ENCODE data around the gene LYZL6.
"Not testable (repeated sequence)": the region's sequence is repeated elsewhere in the genome, so short reads cannot be mapped to it uniquely, and the experiment has no call there.

LYZL6 gene

DNA sequence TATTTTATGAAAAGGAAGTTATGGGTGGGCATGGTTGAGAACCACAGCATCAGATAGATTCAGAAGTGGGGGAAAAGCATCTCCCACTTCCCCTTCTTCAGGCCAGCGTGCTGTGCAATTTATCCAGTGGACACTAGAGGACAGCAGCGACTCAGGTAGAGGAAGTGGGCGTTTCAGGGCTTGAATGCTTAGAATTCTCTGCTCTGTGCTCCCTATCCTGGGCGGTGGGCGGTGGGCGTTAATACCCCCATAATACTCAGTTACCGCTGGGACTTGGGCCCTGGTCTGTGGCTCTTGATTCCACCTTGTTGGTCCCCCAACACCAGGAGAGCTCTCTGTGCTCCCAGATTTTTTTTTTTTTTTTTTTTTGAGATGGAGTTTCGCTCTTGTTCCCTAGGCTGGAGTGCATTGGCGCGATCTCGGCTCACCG is 3.7 kb upstream of the LYZL6 start:
- peak in 9 of 51 donors; percentile 0 to 15 (median 3) for DNase-seq

GRCh38 chr17:35944151-35944550 is 638 bp upstream of the LYZL6 start:
- DNase-seq = no peak

DNA sequence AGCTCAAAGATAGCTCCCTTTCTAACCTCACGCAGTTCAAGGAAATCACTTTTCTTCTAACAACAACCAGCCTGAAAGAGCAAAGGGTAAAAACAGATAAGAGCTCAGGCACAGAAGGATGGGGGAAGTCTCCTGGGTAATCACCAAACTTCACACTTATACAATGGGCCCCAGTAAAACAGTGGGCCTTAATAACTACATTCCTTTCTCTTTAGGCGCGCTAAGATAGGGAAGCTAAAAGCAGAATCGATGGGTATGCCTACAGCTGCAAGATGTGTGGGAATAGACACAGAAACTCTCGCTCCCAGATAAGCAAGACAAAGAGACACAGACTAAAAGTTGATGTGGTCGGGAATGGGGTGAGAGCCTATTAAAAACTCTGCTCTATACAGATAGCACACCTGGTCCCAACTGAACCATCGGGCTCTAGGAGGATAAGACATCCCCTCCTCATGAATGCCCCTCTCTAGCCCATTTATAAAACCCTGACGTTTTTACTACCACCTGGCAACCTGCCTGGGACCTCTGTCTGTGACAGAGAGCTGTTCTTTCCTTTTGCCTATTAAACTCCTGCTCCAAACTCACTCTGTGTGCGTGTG is 826 bp downstream of the LYZL6 start:
- no peak for DNase-seq

DNA sequence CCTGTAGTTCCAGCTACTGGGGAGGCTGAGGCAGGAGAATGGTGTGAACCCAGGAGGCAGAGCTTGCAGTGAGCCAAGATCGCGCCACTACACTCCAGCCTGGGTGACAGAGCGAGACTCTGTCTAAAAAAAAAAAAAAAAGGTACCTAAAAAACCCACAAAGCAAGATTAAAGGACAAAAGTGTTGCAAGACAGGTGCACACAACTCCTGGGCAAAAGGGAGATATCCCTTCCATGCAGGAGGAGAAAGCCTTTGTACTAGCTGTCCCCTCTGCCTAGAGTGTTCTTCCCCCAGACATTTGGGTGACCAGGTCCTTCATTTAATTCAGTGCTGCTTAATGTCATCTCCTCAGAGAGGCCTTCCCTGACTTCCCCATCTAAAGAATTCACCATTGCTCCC is 5.0 kb downstream of the LYZL6 start:
- not testable (repeated sequence) for DNase-seq

DNA sequence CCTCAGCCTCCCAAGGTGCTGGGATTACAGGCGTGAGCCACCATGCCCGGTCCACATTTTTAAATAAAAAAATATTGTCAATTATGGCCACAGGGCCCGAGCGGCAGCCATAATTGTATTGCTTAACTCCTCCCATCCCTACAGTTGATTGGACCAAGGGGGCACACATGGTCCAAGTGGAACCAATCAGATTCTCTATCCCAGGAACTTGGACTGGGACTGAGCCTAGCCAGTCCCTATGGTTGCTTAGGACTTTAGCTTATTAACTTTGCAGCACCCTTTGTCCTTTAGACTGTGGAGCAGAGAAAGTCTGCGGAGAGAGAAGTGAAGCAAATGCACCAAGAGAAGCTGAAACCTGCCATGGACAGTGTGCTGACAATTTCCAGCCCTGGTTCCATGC is 7.5 kb downstream of the LYZL6 start:
- DNase-seq = no peak

- no peak for DNase-seq
Measured at GRCh38 chr17:35934760-35935159, 8.8 kb downstream of the LYZL6 start.

DNA sequence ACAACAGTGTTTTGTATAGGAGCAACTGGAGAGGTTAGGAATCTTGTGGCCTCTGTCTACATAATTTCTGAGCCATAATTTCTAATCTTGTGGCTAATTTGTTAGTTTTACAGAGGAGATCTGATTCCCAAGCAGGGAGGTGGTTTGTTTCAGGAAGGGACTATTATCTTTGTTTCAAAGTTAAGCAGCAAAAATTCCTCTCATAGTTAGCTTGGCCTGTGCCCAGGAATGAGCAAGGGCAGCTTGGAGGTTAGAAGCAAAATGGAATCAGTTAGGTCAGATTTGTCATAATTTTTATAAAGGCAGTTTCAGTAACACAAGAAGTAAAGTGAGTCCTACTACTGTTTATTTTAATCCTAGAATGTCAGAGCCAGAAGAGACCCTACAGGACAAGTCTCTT is 10.9 kb downstream of the LYZL6 start:
- DNase-seq = no peak

- DNase-seq = no peak
Measured at GRCh38 chr17:35931794-35932425, 11.6 kb downstream of the LYZL6 start.

DNA sequence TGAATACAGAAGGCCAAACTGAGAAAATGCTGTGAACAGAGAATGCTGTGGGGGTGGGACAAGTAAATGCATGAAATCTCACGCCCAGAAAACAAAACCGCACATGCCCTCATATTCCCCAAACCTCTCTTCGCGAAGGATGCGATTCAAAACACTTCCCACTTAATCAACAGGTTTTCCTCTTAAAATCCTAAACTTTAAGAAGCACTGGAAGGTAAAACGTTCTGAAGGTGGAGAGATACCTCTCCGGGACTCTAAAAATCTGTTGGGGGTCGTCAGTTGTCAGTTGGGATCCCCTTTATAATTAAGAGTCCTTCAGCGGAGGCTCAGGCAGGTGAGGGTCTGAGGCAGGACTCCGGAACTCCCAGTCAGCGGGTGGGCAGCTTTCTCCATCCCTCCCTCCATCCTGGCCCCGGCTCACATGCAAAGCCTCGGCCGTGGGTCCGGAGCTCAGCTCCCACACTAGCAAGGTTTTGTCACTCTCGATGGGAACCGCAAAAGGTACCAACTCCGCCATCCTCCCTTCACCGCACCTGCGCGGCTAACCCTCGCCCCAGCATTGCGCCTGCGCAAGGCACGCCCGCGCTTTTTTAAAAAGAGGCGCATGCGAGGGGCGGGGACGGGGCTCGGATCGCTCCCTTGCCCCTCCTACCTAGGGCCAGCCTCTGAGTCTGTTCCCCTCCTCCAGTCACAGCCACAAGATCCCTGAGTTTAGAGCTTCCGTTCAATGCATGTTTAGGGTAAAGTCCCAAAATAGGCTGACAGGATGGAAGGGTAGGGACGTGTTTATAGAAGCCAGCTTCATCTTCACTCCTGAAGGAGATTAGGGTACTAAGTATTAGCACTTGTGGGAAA is 13.1 kb downstream of the LYZL6 start, which contains the start of gene RDM1:
TSS of gene RDM1 (minus strand) at position 563 of the 855 bp plus-strand sequence. CDS start at position 517, 46 bp downstream.
- peak in 30 of 51 donors; percentile 4 to 71 (median 18) for DNase-seq

DNA sequence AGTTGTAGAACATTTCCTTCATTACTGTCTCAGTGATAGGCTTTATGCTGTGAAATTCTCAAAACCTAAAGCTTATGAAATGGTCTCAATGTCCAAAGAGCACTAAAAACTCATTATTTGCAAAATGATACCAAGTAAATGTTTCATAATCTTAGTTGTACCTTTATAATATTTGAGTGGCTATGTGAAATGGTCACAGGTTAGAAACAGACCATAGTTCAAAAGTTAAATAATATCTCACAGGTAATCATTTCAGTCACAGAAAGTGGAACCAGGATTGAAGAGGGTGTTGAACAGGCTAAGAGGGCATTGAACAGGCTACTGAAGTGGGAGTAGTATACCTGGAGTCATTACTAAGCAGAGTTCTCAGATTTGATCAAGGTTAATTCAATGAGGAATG is 15.8 kb downstream of the LYZL6 start:
- DNase-seq = no peak

DNA sequence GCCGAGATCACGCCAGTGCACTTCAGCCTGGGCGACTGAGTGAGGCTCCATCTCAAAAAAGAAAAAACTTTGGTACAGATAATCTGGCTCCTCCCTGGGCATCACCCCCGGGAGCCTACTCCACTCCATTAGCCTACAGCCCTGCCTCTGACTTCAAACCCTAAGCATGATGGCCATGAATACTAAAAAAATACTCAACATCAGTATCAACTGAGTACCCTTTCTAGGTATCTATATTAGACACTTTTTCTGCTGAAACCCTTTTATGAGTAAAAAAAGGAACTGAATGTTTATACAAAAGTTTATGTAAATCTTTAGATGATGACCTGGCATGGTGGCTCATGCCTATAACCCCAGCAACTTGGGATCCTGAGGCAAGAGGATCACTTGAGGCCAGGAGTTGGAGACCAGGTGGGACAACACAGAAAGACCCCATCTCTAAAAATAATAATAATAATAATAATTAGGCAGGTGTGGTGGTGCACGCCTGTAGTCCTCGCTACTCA is 19.9 kb downstream of the LYZL6 start:
- no peak for DNase-seq

- no peak for DNase-seq
Measured at GRCh38 chr17:35920229-35920628, 23.3 kb downstream of the LYZL6 start.

- no peak for DNase-seq
Measured at GRCh38 chr17:35918665-35919064, 24.8 kb downstream of the LYZL6 start.

- DNase-seq = no peak
Measured at GRCh38 chr17:35917519-35918213, 25.8 kb downstream of the LYZL6 start.

- no peak for DNase-seq
Measured at GRCh38 chr17:35915153-35915964, 28.2 kb downstream of the LYZL6 start.

- DNase-seq = no peak
Measured at GRCh38 chr17:35914354-35914753, 29.2 kb downstream of the LYZL6 start.

DNA sequence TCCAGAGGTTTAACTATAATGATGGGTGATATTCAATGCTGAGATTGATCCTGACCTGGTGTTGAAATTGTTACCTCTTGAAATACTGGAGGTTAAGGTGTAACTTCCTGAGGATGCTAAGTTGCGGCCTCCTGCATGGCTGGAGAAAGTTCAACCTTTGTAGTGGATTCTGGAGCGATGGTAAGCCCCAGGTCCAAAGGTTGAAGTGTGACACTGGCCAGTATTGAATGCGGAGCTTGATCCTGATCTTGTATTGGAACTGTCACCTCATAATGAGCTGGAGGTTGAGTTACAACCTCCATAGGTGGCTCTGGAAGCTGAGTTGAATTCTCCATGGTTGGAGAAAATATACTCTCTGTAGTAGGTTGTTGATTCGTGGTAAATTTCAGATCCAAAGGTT is 29.9 kb downstream of the LYZL6 start:
- DNase-seq = no peak

DNA sequence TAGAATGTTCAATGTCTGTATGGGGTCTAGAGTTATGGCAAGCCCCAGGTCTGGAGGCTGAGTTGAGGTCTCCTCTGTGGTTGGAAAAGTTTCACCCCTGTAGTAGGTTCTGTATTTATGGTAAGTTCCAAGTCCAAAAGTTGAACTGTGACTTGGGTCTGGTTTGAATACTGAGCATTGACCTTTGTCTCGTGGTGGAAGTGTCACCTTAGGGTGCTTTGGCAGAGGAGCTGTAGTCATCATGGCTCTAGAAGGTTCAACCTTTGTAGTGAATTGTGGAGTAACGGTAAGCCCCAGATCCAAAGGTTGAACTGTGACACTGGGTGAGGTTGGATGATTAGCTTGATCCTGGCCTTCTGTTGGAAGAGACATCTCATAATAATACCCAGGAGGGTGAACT is 30.6 kb downstream of the LYZL6 start:
- DNase-seq = no peak

- DNase-seq = no peak
Measured at GRCh38 chr17:35912339-35912912, 31.1 kb downstream of the LYZL6 start.

GRCh38 chr17:35909408-35909807 is 34.1 kb downstream of the LYZL6 start:
- no peak for DNase-seq

All from hypothalamus (tissue), 51 donors.